SK-N-SH (cell line): ENCODE results near the gene SASH1.

Source experiments
- CTCF ChIP-seq: fragments of 200-600 bp; sonication (generic); IDR thresholded peaks from 2 replicates; pipeline ENCODE4 v1.6.1; 2017; ENCODE audit warnings: antibody characterized with exemption, mild to moderate bottlenecking, moderate library complexity
- EP300 ChIP-seq, 2 experiments: IDR thresholded peaks; 2 replicates each; pipeline versions ENCODE4 v1.4.0 to v1.6.1; 2012; ENCODE audit warnings: borderline replicate concordance in 1 of 2, low read depth in 1 of 2, low read length in 1 of 2
- GABPA ChIP-seq: IDR thresholded peaks from 2 replicates; pipeline ENCODE4 v1.4.0; 2012; ENCODE audit warnings: low read depth, mild to moderate bottlenecking
- PBX3 ChIP-seq: IDR thresholded peaks from 2 replicates; pipeline ENCODE4; 2012
- POLR2AphosphoS5 ChIP-seq: IDR thresholded peaks from 2 replicates; pipeline ENCODE4 v1.6.1; 2012; ENCODE audit warnings: low read depth, low read length
- RFX5 ChIP-seq: IDR thresholded peaks from 2 replicates; pipeline ENCODE4 v1.6.1; 2012; ENCODE audit warnings: mild to moderate bottlenecking, improper control_type of control experiment, low read length
- TEAD4 ChIP-seq: IDR thresholded peaks from 2 replicates; pipeline ENCODE4 v1.4.0; 2012; ENCODE audit warnings: mild to moderate bottlenecking, borderline replicate concordance; ENCODE audit not compliant: insufficient read depth
- YY1 ChIP-seq: IDR thresholded peaks from 2 replicates; pipeline ENCODE4 v1.4.0; 2012; ENCODE audit warnings: low read depth, mild to moderate bottlenecking
- TF ChIP-seq, protein P1 (sequence below): IDR thresholded peaks from 2 replicates; pipeline ENCODE4 v1.6.1; 2012; ENCODE audit warnings: mild to moderate bottlenecking, low read depth, low read length, moderate library complexity

DNA sequence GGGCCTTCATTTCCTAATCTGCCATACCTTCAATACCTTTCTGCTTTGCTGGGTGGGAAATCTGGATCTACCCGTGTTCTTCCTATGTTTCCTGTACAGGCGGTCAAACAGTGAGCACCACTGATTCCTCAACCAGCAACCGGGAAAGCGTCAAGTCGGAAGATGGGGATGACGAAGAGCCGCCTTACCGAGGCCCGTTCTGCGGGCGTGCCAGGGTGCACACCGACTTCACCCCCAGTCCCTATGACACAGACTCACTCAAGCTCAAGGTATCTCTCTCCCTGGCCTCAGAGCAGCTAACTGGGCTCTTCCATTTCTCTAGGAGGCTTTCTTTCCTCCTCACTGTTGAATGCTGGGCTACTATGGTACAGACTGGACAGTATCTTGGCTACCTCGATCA lies 190.1 kb downstream of the SASH1 start:
- TF ChIP-seq GABPA (no peak), CTCF (no peak), EP300 (IDR thresholded peaks at IDR 0.05; ENCODE audit: borderline replicate concordance in 1 of 2, low read depth in 1 of 2, low read length in 1 of 2) (no peak), TEAD4 (no peak), POLR2AphosphoS5 (no peak), PBX3 (no peak), RFX5 (no peak), YY1 (no peak)
- TF ChIP-seq, protein P1, sequence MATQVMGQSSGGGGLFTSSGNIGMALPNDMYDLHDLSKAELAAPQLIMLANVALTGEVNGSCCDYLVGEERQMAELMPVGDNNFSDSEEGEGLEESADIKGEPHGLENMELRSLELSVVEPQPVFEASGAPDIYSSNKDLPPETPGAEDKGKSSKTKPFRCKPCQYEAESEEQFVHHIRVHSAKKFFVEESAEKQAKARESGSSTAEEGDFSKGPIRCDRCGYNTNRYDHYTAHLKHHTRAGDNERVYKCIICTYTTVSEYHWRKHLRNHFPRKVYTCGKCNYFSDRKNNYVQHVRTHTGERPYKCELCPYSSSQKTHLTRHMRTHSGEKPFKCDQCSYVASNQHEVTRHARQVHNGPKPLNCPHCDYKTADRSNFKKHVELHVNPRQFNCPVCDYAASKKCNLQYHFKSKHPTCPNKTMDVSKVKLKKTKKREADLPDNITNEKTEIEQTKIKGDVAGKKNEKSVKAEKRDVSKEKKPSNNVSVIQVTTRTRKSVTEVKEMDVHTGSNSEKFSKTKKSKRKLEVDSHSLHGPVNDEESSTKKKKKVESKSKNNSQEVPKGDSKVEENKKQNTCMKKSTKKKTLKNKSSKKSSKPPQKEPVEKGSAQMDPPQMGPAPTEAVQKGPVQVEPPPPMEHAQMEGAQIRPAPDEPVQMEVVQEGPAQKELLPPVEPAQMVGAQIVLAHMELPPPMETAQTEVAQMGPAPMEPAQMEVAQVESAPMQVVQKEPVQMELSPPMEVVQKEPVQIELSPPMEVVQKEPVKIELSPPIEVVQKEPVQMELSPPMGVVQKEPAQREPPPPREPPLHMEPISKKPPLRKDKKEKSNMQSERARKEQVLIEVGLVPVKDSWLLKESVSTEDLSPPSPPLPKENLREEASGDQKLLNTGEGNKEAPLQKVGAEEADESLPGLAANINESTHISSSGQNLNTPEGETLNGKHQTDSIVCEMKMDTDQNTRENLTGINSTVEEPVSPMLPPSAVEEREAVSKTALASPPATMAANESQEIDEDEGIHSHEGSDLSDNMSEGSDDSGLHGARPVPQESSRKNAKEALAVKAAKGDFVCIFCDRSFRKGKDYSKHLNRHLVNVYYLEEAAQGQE, result no peak
